Psoas muscle (tissue), 8 donors: Measurements from ENCODE around the gene PTPRA. TPM values are rescaled to one million over a fixed set of nuclear protein-coding genes. Genes with fewer than 3 reads are reported as not detected.
"Not testable (repeated sequence)": the region's sequence is repeated elsewhere in the genome, so short reads cannot be mapped to it uniquely, and the experiment has no call there.

ENCODE experiments used
- ATAC-seq, 4 donors: fragments of 200-7000 bp; cut with Tn5 transposase; one replicate each; pipeline ENCODE4 v1.9.1; 2020; ENCODE audit warnings: moderate library complexity in 3 of 4, mild to moderate bottlenecking in 2 of 4
- DNase-seq, 2 donors: peaks; one replicate each; pipeline ENCODE4 v3.0.0-alpha.2; 2020
- H3K27ac ChIP-seq: fragments of 200-600 bp; one replicate; pipeline ENCODE4 v1.8.0; 2022
- H3K27me3 ChIP-seq, 3 donors: fragments of 200-600 bp in 1 of 3; one replicate each; pipeline versions ENCODE4 v1.6.1 to v1.8.0; 2013 to 2022; ENCODE audit warnings: low read length in 2 of 3, mild to moderate bottlenecking in 2 of 3, moderate library complexity in 1 of 3; ENCODE audit not compliant: insufficient read depth in 3 of 3
- H3K36me3 ChIP-seq, 2 donors: fragments of 200-600 bp in 1 of 2; one replicate each; pipeline versions ENCODE4 v1.6.1 to v1.8.0; 2013 to 2022; ENCODE audit warnings: low read depth in 1 of 2, mild to moderate bottlenecking in 1 of 2, moderate library complexity in 1 of 2; ENCODE audit not compliant: insufficient read depth in 1 of 2
- H3K4me1 ChIP-seq: fragments of 200-600 bp; one replicate; pipeline ENCODE4 v1.8.0; 2022
- H3K4me3 ChIP-seq: fragments of 200-600 bp; one replicate; pipeline ENCODE4 v1.8.0; 2022; ENCODE audit warnings: mild to moderate bottlenecking
- H3K9me3 ChIP-seq: fragments of 200-600 bp; one replicate; pipeline ENCODE4 v1.8.0; 2022
- CTCF ChIP-seq: fragments of 200-600 bp; IDR thresholded peaks from one replicate; pipeline ENCODE4 v1.8.0; 2022; ENCODE audit warnings: antibody characterized with exemption
- WGBS, 3 donors: extraction: QIAGEN DNeasy Blood & Tissue Kit; methylation state at CpG; one replicate each; pipeline versions ENCODE4 v1.1.6 to v1.1.7; 2013; 5-methylcytosine and 5-hydroxymethylcytosine counted together
- intact Hi-C, 2 donors: fragments of 100-400 bp; cut with DNase I; formaldehyde crosslinking; loops; one replicate each; pipeline versions ENCODE4 v1.11.0 to v1.14.2; 2022
- polyA plus RNA-seq, 3 donors: library from polyadenylated mRNA; stranded (reverse); fragments of 200-250 nt; gene quantifications; one replicate each; pipeline ENCODE4 v1.2.3, GENCODE V29; 2013
- total RNA-seq, 4 donors: library from RNA; stranded (reverse); fragmentation: NEBNext Ultra II Directional in 2 of 4; extraction: Animal tissue kit (Norgen Biotek cat#: 25700) in 2 of 4; gene quantifications; one replicate each; pipeline versions ENCODE4 v1.2.1 to v1.2.4, GENCODE V29; 2021 to 2023
- donor health status: healthy with polysubstance abuse.
- donor health status: DM: no; HTN: no; CAD: no; lungs with moderate emphysema.
- donor health status: Bipolar disorder and iron deficiency.
- donor health status: healthy.
- donor health status: DM: yes; HTN: yes; CAD: no.
- donor health status: DM: no; HTN: no; CAD: no.
- donor health status: DM: no; HTN: no; CAD: no.
- donor health status: DM: yes; HTN: yes; CAD: no.

PTPRA gene
- total and polyA plus RNA-seq, 7 donors, result 7.6 to 19.9 (median 15.0) TPM

GRCh38 chr20:3071266-3071609 lies 198.0 kb downstream of the PTPRA start:
- no peak for TF ChIP-seq CTCF
- Histone ChIP-seq H3K9me3 (no peaks in the 10 kb centered on the region), H3K27ac (no peak overlapping the region), H3K4me3 (peak overlapping the region; percentile 62), H3K36me3 (no peaks in the 10 kb centered on the region), H3K27me3 (peaks cover 0 to 16% (median 6%) of the 10 kb centered on the region in 3 donors), H3K4me1 (peaks cover 2% of the 10 kb centered on the region)
- no peak for DNase-seq
- 75 to 79% (median 77%) methylated on average over 16 of the region's 16 CpGs for WGBS, 3 donors
- ATAC-seq, result no peak
- intact Hi-C loops, result no loop called here

GRCh38 chr20:3071610-3072529 lies 198.6 kb downstream of the PTPRA start, which contains the start of gene OXT:
Gene OXT, plus strand, starts transcription at chr20:3071620. Its CDS starts 36 bp downstream, at chr20:3071656.
- peaks cover 2% of the 10 kb centered on the region for H3K4me1 ChIP-seq
- H3K9me3 ChIP-seq, result no peaks in the 10 kb centered on the region
- peak within 1 kb of the TSS; percentile 62 for H3K4me3 ChIP-seq
- H3K27ac ChIP-seq, result no peak within 1 kb of the TSS
- no peaks in the 10 kb centered on the region for H3K36me3 ChIP-seq
- 10 to 12% (median 11%) methylated on average over 64 to 95 of the region's 95 CpGs for WGBS, 3 donors
- no peak for TF ChIP-seq CTCF
- DNase-seq (peak; percentile 60 to 72), ATAC-seq (peak; percentile 16 to 47 (median 28))
- intact Hi-C loops, result no loop called here
- H3K27me3 ChIP-seq, result peaks cover 0 to 16% (median 6%) of the 10 kb centered on the region in 3 donors

- Histone ChIP-seq H3K27me3 (peaks cover 0 to 16% (median 6%) of the 10 kb centered on the region in 3 donors), H3K9me3 (no peaks in the 10 kb centered on the region), H3K27ac (no peak overlapping the region), H3K4me3 (peak overlapping the region; percentile 62), H3K4me1 (peaks cover 2% of the 10 kb centered on the region), H3K36me3 (no peaks in the 10 kb centered on the region)
- TF ChIP-seq CTCF, result no peak
- intact Hi-C loops, result no loop called here
- DNase-seq (no peak), ATAC-seq (no peak)
- 64 to 69% (median 65%) methylated on average over 22 of the region's 22 CpGs for WGBS, 3 donors
Observed at GRCh38 chr20:3072530-3073250, 199.4 kb downstream of the PTPRA start.

- H3K4me3 ChIP-seq, H3K4me1 ChIP-seq, ATAC-seq, intact Hi-C loops, H3K9me3 ChIP-seq, H3K27ac ChIP-seq, H3K36me3 ChIP-seq, DNase-seq: not testable (repeated sequence)
- H3K27me3 ChIP-seq, result peaks cover 0 to 16% (median 6%) of the 10 kb centered on the region in 3 donors
- 83 to 90% (median 85%) methylated on average over 8 of the region's 8 CpGs for WGBS, 3 donors
Observed at GRCh38 chr20:3073251-3073643, 200.0 kb downstream of the PTPRA start.

- Histone ChIP-seq H3K4me1 (no peaks in the 10 kb centered on the region), H3K9me3 (no peaks in the 10 kb centered on the region), H3K27me3 (peaks cover 0 to 16% (median 6%) of the 10 kb centered on the region in 3 donors), H3K27ac (no peak overlapping the region), H3K4me3 (no peak overlapping the region), H3K36me3 (no peaks in the 10 kb centered on the region)
- ATAC-seq, result no peak
- intact Hi-C loops, result no loop called here
- no peak for DNase-seq
- WGBS, 3 donors, result 78 to 82% (median 80%) methylated on average over 6 of the region's 6 CpGs
- no peak for TF ChIP-seq CTCF
Observed at GRCh38 chr20:3074812-3075211, 201.5 kb downstream of the PTPRA start.

GRCh38 chr20:3075315-3075714 lies 202.0 kb downstream of the PTPRA start:
- H3K36me3 ChIP-seq, H3K27ac ChIP-seq, H3K4me3 ChIP-seq, H3K9me3 ChIP-seq, DNase-seq, ATAC-seq, H3K4me1 ChIP-seq, intact Hi-C loops: not testable (repeated sequence)
- WGBS, 3 donors, result 82 to 89% (median 86%) methylated on average over 6 of the region's 6 CpGs
- peaks cover 0 to 16% (median 6%) of the 10 kb centered on the region in 3 donors for H3K27me3 ChIP-seq
